NT2/D1 (cell line): ENCODE data around the gene ADARB2.

ENCODE experiments used
- SUZ12 ChIP-seq: IDR thresholded peaks from 2 replicates; pipeline ENCODE4 v1.6.1; 2011; ENCODE audit not compliant: insufficient read length, insufficient read depth; ENCODE audit errors: extremely low read depth
- YY1 ChIP-seq: IDR thresholded peaks from 2 replicates; pipeline ENCODE4 v1.6.1; 2011; ENCODE audit not compliant: insufficient read length, insufficient read depth
- ZNF274 ChIP-seq: IDR thresholded peaks from 2 replicates; pipeline ENCODE4 v1.6.1; 2011; ENCODE audit warnings: mild to moderate bottlenecking, low read depth, low read length

- TF ChIP-seq ZNF274 (no peak), YY1 (no peak), SUZ12 (no peak)
Observed at GRCh38 chr10:1395025-1395480, 342.3 kb downstream of the ADARB2 start.
